ENCODE results near the gene NUDT1.

NUDT1 gene

DNA sequence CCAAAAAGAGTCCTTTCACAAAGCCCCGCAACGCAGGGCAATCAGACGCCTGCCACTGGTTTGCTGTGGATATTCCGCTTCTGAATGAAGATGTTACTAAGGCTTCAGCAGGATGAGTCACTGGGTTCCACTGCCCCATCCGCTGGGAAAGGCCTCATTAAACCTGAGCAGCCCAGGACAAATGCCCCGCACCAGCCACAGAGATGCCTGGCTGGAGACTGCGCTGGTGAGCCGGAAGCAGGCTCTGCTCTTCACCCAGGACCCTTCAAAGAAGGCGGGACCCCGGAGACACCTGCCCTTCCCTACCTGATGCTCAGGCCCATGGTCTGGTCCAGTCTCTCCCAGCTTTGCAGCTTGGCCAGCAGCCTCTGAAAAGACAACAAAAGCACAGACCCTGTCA is 29.1 kb upstream of the NUDT1 start:
- DNase-seq (ENCODE audit: low read depth), result no peak
- H3K4me3 ChIP-seq (ENCODE audit: low read depth, low read length), result no peak overlapping the region
- TF ChIP-seq CTCF (conservative IDR thresholded peaks at IDR 0.05; ENCODE audit: low read depth, low read length), result no peak

- no peak for TF ChIP-seq CTCF (conservative IDR thresholded peaks at IDR 0.05; ENCODE audit: low read depth, low read length)
- no peak overlapping the region for H3K4me3 ChIP-seq (ENCODE audit: low read depth, low read length)
- no peak for DNase-seq (ENCODE audit: low read depth)
Observed at GRCh38 chr7:2213551-2214215, 28.3 kb upstream of the NUDT1 start.

- DNase-seq (ENCODE audit: low read depth), result no peak
- TF ChIP-seq CTCF (conservative IDR thresholded peaks at IDR 0.05; ENCODE audit: low read depth, low read length), result no peak
Observed at GRCh38 chr7:2214636-2215035, 27.4 kb upstream of the NUDT1 start.

DNA sequence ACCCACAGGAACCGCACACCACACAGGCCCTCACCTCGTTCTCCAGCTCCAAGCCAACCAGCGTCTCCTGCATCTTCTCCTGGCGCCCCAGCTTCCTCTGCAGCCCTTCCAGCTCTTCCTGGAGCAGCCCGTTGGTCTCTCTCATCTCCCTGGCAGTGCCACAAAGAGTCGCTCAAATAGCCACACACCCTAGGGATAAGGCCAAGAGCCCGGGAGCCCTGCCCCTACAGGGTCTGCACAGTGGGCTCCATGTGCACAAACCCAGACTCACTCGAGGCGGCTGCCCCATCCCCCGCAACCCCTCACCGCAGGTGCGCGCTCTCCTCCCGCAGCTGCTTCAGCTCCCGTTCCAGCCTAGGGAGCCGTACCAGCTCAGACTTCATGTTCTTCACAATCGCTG is 26.2 kb upstream of the NUDT1 start:
- no peak for DNase-seq (ENCODE audit: low read depth)
- no peak for TF ChIP-seq CTCF (conservative IDR thresholded peaks at IDR 0.05; ENCODE audit: low read depth, low read length)
- H3K4me3 ChIP-seq (ENCODE audit: low read depth, low read length), result no peak overlapping the region

More at GRCh38 chr7:2214636-2215035, 27.4 kb upstream of the NUDT1 start:
- H3K4me3 ChIP-seq (ENCODE audit: low read depth, low read length), result no peak overlapping the region

DNA sequence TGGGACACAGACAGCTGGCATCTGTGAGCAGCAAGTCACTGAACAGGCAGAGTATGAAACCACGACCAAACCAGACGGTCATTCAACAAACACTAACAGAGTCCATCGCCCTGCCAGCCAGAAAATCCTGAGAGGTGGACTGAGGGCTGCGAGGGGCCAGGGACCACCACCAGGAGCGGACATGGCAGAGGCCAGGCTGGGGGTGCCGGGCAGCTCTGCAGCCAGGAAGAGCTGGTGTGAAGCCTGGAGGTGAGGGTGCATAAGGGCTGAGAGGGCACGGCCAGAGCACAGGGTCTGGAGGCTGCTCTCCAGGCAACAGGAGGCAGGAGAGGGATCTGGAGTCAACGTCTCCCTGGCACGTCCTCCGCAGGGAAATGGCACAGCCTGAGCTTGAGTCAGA is 24.8 kb upstream of the NUDT1 start:
- H3K4me3 ChIP-seq (ENCODE audit: low read depth, low read length), result no peak overlapping the region

DNA sequence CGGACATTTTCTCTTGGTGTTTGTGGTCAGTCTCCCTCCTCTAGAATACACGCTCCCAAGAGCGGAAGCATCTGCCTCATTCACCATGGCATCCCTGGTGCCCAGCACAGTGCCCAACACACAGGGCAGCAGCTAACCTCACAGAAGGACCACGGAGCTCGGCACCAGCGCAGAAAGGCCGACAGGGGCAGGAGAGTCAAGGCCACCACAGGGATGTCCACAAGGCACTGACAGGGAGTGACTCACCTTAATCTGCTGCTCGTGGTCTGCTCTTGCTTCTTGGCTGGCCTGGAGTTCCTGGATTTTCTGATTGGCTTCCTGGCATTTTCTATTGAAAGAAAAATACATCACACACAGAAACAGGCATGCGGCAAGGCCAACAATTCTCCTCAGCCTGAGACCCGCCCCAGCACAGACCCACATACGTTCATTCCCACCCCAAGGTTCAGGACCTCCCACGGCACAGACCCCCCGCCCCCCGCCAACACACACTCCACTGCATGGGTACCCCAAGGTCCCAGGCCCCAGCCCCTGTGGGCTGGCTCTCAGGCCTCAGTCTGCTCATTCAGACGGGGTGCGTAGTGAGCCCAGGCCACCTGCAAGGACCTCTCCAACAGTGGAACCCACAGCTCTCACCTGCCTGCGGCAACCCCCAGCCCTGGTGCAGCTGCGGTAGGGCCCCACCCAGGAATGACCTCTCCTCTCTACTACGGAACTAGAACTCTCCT is 24.1 kb upstream of the NUDT1 start:
- H3K4me3 ChIP-seq (ENCODE audit: low read depth, low read length), result no peak overlapping the region
- no peak for TF ChIP-seq CTCF (conservative IDR thresholded peaks at IDR 0.05; ENCODE audit: low read depth, low read length)
- peak; percentile 19 for DNase-seq (ENCODE audit: low read depth)

More for the DNA sequence above, 24.8 kb upstream of the NUDT1 start:
- DNase-seq (ENCODE audit: low read depth), result no peak
- no peak for TF ChIP-seq CTCF (conservative IDR thresholded peaks at IDR 0.05; ENCODE audit: low read depth, low read length)

DNA sequence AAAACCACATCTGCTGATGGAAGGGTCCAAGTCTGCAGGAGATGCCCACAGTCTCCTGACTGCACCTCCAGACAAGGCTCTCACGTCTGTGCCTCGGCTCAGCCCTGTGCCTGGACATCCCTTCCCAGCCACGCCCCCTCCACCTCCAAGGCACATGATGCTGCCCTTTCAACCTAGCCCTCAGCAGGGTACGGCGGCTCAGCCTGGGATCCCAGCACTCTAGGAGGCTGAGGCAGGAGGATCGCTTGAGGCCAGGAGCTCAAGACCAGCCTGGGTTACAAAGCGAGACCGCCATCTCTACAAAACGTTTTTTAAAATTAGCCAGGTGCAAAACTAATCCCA is 23.6 kb upstream of the NUDT1 start:
- DNase-seq (ENCODE audit: low read depth), result no peak
- H3K4me3 ChIP-seq (ENCODE audit: low read depth, low read length), result no peak overlapping the region
- TF ChIP-seq CTCF (conservative IDR thresholded peaks at IDR 0.05; ENCODE audit: low read depth, low read length), result no peak

Data from choroid plexus epithelial cell (primary cell).